ENCODE data around the gene ADGRB2.
"Not testable (repeated sequence)": the region's sequence is repeated elsewhere in the genome, so short reads cannot be mapped to it uniquely, and the experiment has no call there.

Gene ADGRB2

GRCh38 chr1:31730336-31731048 is 33.6 kb downstream of the ADGRB2 start:
- no peak for DNase-seq (ENCODE audit: low read depth in 2 of 2, low spot score in 1 of 2)

- no peak for DNase-seq (ENCODE audit: low read depth in 2 of 2, low spot score in 1 of 2)
Observed at GRCh38 chr1:31727849-31728248, 36.3 kb downstream of the ADGRB2 start.

- DNase-seq (ENCODE audit: low read depth in 2 of 2, low spot score in 1 of 2) = no peak
Observed at GRCh38 chr1:31727195-31727594, 36.9 kb downstream of the ADGRB2 start.

- no peak for DNase-seq (ENCODE audit: low read depth in 2 of 2, low spot score in 1 of 2)
Observed at GRCh38 chr1:31726715-31727114, 37.4 kb downstream of the ADGRB2 start.

- no peak for DNase-seq (ENCODE audit: low read depth in 2 of 2, low spot score in 1 of 2)
Observed at GRCh38 chr1:31725777-31726535, 38.2 kb downstream of the ADGRB2 start.

GRCh38 chr1:31725134-31725533 is 39.0 kb downstream of the ADGRB2 start:
- DNase-seq (ENCODE audit: low read depth in 2 of 2, low spot score in 1 of 2) = no peak

- no peak for DNase-seq (ENCODE audit: low read depth in 2 of 2, low spot score in 1 of 2)
Observed at GRCh38 chr1:31723828-31724359, 40.2 kb downstream of the ADGRB2 start.

GRCh38 chr1:31718327-31718897 is 45.7 kb downstream of the ADGRB2 start:
- DNase-seq (ENCODE audit: low read depth in 2 of 2, low spot score in 1 of 2) = no peak

GRCh38 chr1:31717341-31717740 is 46.8 kb downstream of the ADGRB2 start:
- DNase-seq (ENCODE audit: low read depth in 2 of 2, low spot score in 1 of 2) = no peak

- no peak for DNase-seq (ENCODE audit: low read depth in 2 of 2, low spot score in 1 of 2)
Observed at GRCh38 chr1:31715873-31716220, 48.3 kb downstream of the ADGRB2 start.

GRCh38 chr1:31715087-31715872 is 48.9 kb downstream of the ADGRB2 start:
- no peak for DNase-seq (ENCODE audit: low read depth in 2 of 2, low spot score in 1 of 2)

GRCh38 chr1:31714442-31715086 is 49.6 kb downstream of the ADGRB2 start:
- DNase-seq (ENCODE audit: low read depth in 2 of 2, low spot score in 1 of 2) = no peak

- DNase-seq (ENCODE audit: low read depth in 2 of 2, low spot score in 1 of 2) = no peak
Observed at GRCh38 chr1:31712630-31713029, 51.5 kb downstream of the ADGRB2 start.

- no peak for DNase-seq (ENCODE audit: low read depth in 2 of 2, low spot score in 1 of 2)
Observed at GRCh38 chr1:31712068-31712467, 52.1 kb downstream of the ADGRB2 start.

- DNase-seq (ENCODE audit: low read depth in 2 of 2, low spot score in 1 of 2) = no peak
Observed at GRCh38 chr1:31708324-31708723, 55.8 kb downstream of the ADGRB2 start.

GRCh38 chr1:31707711-31708110 is 56.4 kb downstream of the ADGRB2 start:
- DNase-seq (ENCODE audit: low read depth in 2 of 2, low spot score in 1 of 2) = no peak

GRCh38 chr1:31707059-31707600 is 57.0 kb downstream of the ADGRB2 start:
- not testable (repeated sequence) for DNase-seq (ENCODE audit: low read depth in 2 of 2, low spot score in 1 of 2)

GRCh38 chr1:31706384-31707058 is 57.6 kb downstream of the ADGRB2 start:
- DNase-seq (ENCODE audit: low read depth in 2 of 2, low spot score in 1 of 2) = no peak

GRCh38 chr1:31705080-31705866 is 58.9 kb downstream of the ADGRB2 start:
- DNase-seq (ENCODE audit: low read depth in 2 of 2, low spot score in 1 of 2) = peak in 1 of 2 donors; percentile 34
